NAMALWA (cell line): ENCODE results near the gene RCSD1.

Source experiments
- DNase-seq: peaks from one replicate; pipeline ENCODE4 v3.0.0-alpha.2; 2015; ENCODE audit warnings: low spot score

RCSD1 gene

GRCh38 chr1:167617153-167618147 lies 12.6 kb upstream of the RCSD1 start:
- DNase-seq: peak; percentile 99

GRCh38 chr1:167618366-167618765 lies 11.7 kb upstream of the RCSD1 start:
- no peak for DNase-seq

- peak; percentile 56 for DNase-seq
Observed at GRCh38 chr1:167618789-167619188, 11.2 kb upstream of the RCSD1 start.

GRCh38 chr1:167620002-167620401 lies 10.0 kb upstream of the RCSD1 start:
- peak; percentile 48 for DNase-seq

- peak; percentile 50 for DNase-seq
Observed at GRCh38 chr1:167621780-167622313, 8.2 kb upstream of the RCSD1 start.

GRCh38 chr1:167623951-167624350 lies 6.1 kb upstream of the RCSD1 start:
- peak; percentile 27 for DNase-seq

- DNase-seq: no peak
Observed at GRCh38 chr1:167625040-167625823, 4.8 kb upstream of the RCSD1 start.

GRCh38 chr1:167627615-167627864 lies 2.5 kb upstream of the RCSD1 start:
- DNase-seq: peak; percentile 72

- peak; percentile 96 for DNase-seq
Observed at GRCh38 chr1:167627865-167628641, 2.0 kb upstream of the RCSD1 start.

GRCh38 chr1:167628741-167629515 lies 1.1 kb upstream of the RCSD1 start:
- peak; percentile 69 for DNase-seq

- DNase-seq: peak; percentile 70
Observed at GRCh38 chr1:167630568-167631385, 745 bp downstream of the RCSD1 start.

- no peak for DNase-seq
Observed at GRCh38 chr1:167631386-167631935, 1.4 kb downstream of the RCSD1 start.

GRCh38 chr1:167631936-167632614 lies 2.0 kb downstream of the RCSD1 start:
- DNase-seq: peak; percentile 71

GRCh38 chr1:167633258-167633944 lies 3.4 kb downstream of the RCSD1 start:
- DNase-seq: no peak

GRCh38 chr1:167634435-167634834 lies 4.4 kb downstream of the RCSD1 start:
- no peak for DNase-seq

- DNase-seq: no peak
Observed at GRCh38 chr1:167635156-167635648, 5.2 kb downstream of the RCSD1 start.

GRCh38 chr1:167635941-167636340 lies 5.9 kb downstream of the RCSD1 start:
- DNase-seq: no peak

GRCh38 chr1:167638064-167638463 lies 8.0 kb downstream of the RCSD1 start:
- no peak for DNase-seq

GRCh38 chr1:167640051-167640450 lies 10.0 kb downstream of the RCSD1 start:
- DNase-seq: no peak
